HG03469 (cell line): ENCODE measurements around the gene FLYWCH2.
"Not testable (repeated sequence)": the region's sequence is repeated elsewhere in the genome, so short reads cannot be mapped to it uniquely, and the experiment has no call there.

Experiments
- ATAC-seq: cut with Tn5 transposase; IDR thresholded peaks from one replicate; pipeline ENCODE4 v1.9.1; 2021; ENCODE audit warnings: mild to moderate bottlenecking, moderate library complexity, moderate number of reproducible peaks; ENCODE audit not compliant: unreplicated experiment

Gene FLYWCH2

DNA sequence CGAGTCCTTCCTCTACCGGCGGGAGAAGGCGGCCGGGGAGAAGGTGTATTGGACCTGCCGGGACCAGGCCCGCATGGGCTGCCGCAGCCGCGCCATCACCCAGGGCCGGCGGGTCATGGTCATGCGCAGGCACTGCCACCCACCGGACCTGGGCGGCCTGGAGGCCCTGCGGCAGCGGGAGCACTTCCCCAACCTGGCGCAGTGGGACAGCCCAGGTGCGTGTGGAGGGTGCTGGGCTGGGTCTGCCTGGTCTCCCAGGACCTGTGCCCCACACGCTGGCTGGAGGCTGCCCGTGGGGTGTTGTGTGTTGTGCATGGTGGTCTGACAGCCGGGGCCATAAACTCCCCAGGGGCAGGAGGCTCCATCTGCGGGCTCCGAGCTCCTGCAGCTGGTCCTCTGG is 54.2 kb downstream of the FLYWCH2 start:
- no peak for ATAC-seq

DNA sequence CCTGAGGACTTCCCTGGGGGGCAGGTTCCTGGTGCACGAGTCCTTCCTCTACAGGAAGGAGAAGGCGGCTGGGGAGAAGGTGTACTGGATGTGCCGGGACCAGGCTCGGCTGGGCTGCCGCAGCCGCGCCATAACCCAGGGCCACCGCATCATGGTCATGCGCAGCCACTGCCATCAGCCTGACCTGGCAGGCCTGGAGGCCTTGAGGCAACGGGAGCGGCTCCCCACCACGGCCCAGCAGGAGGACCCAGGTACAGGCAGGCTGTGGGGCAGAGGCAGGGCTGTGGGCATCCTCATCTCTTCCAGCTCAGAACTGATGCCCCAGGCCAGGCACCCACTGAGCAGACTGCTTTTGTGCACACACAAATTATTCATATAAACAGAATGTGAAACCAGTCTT is 55.2 kb downstream of the FLYWCH2 start:
- ATAC-seq = no peak

DNA sequence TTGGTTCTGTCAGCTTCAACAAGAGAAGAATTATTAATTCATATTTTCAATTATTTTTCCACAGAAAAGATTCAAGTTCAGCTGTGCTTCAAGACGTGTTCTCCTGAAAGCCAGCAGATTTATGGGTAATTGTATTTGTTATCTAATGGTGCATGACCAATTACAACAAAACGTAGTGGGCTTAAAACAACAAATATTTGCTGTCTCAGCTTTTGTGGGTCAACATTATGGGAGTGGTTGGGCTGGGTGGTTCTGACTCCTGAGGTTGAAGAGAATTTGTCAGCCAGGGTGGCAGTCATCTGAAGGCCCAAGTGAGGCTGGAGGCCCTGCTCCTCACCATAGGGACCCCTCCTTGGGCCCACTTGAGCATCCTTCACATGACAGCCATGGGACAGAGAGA is 57.0 kb downstream of the FLYWCH2 start:
- ATAC-seq = no peak

DNA sequence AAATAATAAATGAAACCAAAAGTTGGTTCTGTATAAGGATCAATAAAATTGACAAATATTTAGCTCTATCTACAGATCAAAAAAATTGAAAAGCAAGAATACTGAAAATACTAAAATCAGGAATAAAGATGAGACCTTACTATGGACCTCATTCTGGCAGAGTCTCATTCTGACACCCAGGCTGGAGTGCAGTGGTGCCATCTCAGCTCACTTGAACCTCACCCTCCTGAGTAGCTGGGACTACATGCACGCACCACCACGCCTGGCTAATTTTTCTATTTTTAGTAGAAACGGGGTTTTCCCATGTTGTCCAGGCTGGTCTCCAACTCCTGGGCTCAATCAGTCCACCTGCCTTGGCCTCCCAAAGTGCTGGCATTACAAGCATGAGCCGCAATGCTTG is 59.0 kb downstream of the FLYWCH2 start:
- no peak for ATAC-seq

DNA sequence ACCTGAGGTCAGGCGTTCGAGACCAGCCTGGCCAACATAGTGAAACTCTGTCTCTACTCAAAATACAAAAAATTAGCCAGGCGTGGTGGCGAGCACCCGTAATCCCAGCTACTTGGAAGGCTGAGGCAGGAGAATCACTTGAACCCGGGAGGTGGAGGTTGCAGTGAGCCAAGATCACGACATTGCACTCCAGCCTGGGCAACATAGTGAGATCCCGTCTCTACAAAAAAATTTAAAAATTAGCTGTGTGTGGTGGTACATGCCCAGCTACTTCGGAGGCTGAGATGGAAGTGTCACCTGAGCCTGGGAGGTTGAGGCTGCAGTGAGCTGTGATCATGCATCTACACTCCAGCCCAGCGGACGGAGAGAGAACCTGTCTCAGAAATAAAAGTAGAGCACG is 60.7 kb downstream of the FLYWCH2 start:
- not testable (repeated sequence) for ATAC-seq

DNA sequence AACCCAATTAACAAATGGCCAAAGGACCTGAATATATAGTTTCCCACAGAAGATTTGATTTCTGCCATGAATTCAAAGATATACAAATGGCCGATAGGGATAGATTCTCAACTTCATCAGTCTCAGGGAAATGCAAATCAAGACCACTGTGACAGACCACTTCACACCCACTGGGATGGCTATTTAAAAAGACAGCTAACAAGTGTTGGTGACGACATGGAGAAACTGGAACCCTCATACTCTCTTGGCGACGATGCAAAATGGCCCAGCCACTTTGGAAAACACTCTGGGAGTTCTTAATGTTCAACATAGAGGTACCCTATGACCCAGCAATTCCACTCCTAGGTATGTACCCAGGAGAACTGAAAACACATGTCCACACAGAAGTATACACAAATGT is 63.6 kb downstream of the FLYWCH2 start:
- no peak for ATAC-seq
